C4-2B (cell line): Measurements from ENCODE around the gene RCOR1.

Source experiments
- ZFX ChIP-seq: fragments of 450-650 bp; IDR thresholded peaks from 2 replicates; pipeline ENCODE4 v1.6.1; 2017
- TF ChIP-seq, protein P1 (sequence below): fragments of 450-650 bp; conservative IDR thresholded peaks from 2 replicates; pipeline ENCODE4 v1.5.1; 2017; ENCODE audit warnings: mild to moderate bottlenecking

DNA sequence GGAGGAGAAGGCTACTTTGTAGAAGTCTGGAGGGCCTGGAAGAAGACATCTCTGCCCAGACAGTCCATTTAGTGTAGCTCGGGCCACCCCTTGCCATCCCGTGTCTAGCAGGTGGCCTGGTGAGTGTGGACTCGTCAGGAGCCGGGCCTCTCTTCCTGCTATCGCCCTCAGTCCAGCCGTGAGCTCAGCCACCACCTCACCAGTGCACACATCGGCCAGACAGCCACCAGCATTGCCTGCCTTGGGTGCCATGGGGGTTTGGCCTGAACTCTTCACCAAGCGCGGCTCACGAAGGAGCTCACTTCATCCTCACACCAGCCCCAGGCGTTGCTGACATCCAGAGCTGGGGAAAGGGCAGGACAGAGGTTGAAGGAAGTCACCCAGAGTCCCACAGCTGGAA is 165.2 kb downstream of the RCOR1 start:
- TF ChIP-seq, protein P1, sequence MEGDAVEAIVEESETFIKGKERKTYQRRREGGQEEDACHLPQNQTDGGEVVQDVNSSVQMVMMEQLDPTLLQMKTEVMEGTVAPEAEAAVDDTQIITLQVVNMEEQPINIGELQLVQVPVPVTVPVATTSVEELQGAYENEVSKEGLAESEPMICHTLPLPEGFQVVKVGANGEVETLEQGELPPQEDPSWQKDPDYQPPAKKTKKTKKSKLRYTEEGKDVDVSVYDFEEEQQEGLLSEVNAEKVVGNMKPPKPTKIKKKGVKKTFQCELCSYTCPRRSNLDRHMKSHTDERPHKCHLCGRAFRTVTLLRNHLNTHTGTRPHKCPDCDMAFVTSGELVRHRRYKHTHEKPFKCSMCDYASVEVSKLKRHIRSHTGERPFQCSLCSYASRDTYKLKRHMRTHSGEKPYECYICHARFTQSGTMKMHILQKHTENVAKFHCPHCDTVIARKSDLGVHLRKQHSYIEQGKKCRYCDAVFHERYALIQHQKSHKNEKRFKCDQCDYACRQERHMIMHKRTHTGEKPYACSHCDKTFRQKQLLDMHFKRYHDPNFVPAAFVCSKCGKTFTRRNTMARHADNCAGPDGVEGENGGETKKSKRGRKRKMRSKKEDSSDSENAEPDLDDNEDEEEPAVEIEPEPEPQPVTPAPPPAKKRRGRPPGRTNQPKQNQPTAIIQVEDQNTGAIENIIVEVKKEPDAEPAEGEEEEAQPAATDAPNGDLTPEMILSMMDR: no peak
- TF ChIP-seq ZFX: no peak
